HG02870 (cell line): ENCODE measurements around the gene PPM1H.

Source experiments
- ATAC-seq: cut with Tn5 transposase; IDR thresholded peaks from one replicate; pipeline ENCODE4 v1.9.1; 2021; ENCODE audit warnings: mild to moderate bottlenecking, moderate library complexity; ENCODE audit not compliant: unreplicated experiment

PPM1H gene

DNA sequence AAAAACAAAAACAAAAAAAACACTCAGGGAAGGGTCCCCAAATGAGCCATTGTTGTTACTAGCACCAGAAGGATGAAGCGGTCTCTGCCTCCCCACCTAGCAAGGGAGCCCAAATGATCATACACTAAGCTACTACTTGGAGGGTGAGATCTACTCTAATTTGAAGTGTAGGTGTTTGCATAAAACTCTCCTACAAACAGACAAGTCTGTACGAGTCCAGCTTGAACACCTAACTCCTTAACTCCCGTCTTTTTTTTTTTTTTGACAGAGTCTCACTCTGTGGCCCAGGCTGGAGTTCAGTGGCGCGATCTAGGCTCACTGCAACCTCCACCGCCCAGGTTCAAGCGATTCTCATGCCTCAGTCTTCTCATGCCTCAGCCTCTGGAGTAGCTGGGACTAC lies 132.6 kb downstream of the PPM1H start:
- no peak for ATAC-seq

DNA sequence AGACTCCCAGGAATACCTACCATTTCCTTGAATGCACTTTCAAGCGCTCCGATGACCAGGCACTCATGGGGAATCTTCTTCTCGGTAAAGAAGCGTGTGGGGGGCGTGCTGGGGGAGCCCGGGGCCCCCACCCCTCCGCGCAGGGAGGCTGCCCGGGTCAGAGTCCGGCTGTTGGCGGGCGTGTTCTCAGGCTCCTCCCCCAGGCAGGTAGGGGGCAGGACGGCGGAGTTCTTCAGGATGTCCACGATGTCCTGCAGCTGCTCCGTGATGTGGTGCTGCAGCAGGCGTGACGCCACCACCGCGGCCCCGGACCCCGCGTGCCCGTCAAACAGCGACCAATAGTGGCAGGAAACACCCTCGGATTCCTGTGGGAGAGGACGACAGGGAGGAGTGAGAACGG lies 133.2 kb downstream of the PPM1H start:
- ATAC-seq: no peak

DNA sequence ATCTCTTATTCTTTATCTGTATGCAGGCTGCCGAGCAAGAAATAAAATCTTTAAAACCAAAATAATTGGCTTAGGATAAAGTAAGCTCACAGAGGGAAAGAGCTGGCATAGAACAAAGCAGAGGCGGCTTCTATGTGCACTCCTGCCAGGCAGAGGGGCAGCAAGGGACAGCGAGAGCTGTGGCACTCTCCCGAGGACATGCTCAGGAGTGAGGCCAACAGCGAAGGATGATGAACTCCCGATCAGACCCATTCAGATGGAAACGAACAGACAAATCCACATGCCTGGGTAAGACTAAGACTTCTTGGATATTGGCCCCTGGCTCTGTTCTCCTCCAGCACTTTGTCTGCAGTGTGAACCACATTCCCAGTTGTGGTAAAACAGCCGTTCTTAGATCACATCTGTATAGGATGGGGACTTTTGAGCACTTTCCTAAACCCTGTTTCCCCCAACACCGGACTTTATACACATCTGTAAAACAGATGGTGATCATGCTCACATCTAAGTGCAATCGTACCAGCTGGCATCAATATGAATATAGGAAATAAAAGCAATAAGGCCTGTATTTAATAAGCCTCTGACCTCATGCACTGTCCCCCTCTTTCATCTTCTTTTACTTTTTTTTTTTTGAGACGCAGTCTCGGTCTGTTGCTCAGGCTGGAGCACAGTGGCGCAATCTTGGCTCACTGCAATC lies 134.1 kb downstream of the PPM1H start:
- ATAC-seq: no peak

DNA sequence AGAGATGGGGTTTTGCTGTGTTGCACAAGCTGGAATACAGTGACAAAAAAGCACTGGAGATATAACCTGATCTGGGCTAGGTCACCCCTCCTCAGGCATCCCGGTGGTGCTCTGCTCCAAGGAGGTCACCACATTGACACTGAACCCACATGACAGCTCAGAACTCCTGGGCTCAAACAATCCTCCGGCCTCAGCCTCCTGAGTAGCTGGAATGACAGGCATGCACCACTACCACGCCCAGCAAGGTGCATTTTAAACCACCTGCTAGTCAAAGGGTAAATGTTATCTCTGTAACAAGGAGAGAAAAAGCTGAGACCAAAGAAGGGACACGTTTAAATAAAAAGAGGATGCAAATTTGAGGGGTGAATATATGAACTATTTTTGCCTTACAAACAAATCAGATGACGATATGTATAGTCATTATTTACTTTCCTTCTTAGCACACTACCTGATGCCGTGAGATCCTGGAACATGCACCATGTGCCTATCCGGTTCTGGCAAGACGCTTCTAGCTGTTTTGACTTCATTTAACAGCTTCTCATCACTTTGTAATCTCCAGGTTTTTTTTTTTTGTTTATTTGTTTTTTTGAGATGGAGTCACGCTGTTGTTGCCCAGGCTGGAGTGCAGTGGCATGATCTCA lies 135.1 kb downstream of the PPM1H start:
- ATAC-seq: peak; percentile 76

DNA sequence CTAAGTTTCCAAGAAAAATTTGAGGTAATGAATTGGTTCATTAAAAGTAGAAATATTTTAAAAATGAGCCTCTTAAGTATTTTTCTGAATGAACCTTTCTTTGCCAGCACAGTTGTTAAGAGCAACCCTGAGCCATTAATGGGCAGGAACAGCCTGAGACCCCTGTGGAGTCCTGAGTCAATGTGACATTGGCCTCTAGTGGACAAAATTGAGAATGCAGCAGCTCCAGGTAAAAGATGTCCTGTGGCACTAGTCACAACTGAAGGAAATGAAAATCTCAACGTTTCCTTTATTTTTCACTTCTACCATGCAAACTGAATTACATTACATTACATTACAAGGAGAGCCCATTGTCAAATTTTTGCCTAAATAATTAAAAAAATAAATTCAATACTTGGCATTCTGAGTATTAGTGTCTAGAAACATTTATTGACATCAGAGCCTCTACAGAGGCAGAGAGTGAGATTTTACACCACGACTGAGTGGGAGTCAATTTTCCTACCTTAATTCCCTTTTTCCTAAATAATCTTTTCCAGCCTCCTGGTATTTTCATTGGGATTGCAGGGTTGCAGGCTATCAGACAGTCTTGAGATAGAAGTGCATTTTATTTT lies 135.7 kb downstream of the PPM1H start:
- peak; percentile 69 for ATAC-seq

DNA sequence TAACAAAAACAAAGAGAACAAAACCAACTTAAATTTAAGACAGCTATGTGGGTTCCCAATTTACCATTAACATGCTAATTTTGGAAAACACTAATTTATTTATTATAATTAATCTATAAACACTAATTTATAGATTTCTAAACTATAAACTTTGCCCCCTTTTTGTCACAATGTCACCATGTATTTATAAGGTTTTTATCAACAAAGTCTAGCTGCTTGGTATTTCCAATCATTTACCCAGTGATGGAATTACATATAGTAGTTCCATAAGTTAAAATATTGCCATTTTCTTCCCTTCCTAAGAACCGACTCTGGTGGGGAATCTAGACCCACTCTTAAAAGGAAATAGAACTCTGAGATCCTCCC lies 140.7 kb downstream of the PPM1H start:
- no peak for ATAC-seq

DNA sequence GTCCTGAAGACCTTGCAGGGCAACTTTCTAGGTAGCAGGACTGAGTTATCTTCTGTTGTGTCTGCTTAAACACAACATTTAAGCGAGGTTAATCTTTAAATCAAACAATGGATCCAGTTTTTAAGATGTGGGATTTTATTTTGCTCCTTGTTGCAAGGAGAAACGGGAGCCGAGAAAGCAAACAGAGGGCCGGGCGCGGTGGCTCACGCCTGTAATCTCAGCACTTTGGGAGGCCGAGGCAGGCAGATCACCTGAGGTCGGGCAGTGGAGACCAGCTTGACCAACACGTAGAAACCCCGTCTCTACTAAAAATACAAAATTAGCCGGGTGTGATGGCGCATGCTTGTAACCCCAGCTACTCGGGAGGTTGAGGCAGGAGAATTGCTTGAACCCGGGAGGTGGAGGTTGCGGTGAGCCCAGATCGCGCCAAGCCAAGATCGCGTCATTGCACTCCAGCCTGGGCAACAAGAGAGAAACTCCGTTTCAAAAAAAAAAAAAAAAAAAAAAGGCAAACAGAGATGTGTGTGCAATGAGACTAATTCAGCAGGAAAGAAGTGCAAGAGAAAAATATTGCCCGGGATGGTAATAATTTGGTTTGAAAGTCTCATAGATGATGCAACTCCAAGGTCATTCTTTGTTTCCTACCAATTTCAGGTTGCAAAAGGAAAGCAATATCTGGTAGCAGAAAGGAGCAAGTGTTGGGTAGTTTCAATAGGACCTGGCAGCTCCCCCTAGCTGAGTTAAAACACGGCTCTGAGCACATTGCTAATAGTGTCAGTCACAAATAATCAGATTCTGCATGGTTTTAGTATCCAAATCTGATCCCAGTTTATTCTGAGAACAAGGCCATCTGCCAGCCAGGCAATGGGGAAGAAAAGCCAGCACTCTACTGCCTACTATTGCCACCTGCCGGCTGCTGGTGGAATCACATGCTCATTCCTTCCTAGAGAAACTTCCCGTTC lies 141.4 kb downstream of the PPM1H start:
- ATAC-seq: no peak

DNA sequence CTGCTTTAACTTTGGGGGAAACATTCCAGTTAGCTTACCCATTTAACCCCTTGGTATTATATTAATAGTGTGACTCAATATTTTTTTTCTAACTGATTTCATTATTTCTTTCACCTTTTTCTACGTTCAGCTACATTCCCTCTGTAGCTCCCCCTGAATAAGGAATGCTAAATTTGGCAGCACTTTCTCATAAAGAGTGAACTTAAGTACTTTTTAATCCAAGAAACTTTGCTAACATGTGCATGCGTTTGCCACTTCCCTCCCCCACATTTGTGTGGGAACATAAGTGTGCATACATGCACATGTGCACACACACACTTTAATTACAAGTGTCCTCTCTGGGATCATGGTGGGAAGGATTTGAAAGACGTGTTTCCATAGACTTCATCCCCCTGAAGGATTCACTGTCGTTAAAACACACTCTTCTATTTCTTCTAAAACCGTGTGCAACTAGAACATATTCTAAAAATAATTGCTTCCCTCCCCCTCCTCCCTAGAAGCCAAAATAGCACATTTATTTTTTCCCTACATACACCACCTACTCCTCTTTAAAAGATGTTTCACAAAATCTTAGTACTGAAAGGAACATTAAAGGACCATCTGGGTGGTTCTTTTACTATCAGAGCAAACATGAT lies 142.6 kb downstream of the PPM1H start:
- no peak for ATAC-seq

DNA sequence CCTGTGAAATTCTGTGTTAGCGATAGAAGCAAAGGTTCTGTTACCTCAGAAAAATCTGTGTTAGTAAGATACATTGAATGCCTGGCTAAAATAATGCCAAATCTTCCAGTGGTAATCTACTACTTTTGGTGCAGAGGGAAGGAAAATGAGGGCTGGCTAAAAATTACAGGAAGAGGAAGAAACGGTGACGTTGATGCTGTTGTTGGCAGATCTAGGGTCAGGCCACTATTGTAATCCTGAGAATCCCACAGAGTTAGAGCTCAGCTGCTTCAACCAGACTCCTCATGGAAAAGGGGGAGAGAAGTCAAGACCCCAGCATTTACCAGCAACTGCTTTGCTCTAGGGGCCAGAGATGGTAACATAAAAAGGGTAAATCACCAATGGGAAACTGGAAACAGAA lies 145.1 kb downstream of the PPM1H start:
- no peak for ATAC-seq

DNA sequence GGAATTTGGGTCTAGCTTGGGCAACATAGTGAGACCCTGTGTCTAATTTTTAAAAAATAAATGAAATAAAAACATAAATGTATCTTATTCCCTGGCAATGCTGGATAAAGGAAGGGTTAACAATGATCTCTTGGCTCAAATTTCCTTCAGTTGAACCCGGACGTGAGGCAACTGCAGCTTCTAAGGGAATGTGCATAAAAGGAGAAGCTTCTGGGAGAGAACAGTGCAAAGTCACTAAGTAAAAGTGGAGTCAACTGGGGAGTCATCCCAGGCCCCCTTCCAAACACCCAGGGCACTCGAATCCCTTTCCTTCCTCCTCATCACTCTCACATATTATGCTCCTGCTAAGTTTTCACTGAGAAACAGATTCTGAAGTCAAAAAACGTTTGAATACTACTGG lies 147.3 kb downstream of the PPM1H start:
- ATAC-seq: no peak

DNA sequence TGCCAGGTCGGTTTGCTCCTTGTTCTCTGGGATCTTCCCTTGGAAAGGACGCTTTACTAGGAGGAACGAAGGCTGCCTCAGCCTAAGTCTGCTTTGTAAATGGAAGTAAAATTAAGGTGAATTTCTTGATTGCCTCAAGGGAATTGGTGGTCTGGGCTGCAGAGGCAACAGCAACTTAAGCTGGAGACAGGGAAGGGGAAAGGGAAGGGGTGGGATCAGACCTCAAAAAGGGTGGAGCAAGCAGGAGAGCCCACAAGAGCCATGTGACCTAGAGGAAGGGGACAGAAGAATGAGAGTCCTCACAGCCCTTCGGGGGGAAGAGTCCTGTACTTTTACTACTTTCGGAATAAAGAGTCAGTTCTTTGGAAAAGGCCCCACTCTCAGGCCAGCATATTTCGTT lies 147.9 kb downstream of the PPM1H start:
- ATAC-seq: no peak

DNA sequence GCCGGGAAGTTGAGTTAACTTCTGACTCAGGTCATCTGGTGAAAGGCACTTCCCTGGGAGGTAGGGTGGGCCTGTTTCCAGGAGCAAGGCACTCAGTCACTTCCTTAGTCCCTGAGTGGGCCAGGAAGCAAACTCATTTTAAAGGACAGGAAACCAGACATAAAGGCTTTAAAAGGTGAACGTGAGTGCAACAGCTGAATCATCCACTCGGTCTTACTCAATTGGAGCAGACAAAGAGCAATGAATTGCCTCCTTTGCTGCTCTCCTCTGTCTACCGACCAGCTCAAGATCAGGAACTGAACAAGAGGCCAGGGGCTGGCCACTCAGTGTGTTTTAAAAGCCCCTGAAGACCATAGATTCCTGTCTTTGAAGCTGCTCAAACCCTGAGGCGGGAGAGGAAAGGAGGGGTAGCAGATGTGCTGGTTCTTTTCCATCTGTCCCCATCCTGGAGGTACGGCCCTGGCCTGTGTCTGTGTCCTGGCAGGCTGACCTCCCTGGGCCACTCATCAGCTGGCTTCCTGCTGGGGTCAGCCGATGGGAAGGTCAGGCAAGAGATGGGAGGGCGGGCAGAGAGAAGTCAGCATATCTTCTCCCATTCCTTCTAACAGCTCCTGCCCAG lies 148.9 kb downstream of the PPM1H start:
- no peak for ATAC-seq

DNA sequence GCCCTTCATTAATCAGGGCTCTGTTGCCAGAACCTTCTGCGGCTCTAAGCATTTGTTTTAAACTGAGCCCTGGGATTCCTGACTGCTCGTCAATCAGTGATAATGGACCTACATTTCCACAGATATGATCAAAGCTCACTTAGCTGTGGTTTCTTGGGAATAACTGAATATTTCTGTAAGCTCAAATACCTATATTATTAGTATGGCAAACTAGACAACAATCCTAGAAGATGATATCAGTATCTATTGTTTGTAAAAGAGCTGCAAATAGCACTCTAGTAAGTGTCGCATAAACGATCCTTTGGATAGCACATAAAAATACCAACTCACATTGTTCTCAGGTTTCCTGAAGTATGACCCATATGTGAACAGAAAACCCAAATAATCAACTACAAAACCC lies 150.4 kb downstream of the PPM1H start:
- no peak for ATAC-seq

DNA sequence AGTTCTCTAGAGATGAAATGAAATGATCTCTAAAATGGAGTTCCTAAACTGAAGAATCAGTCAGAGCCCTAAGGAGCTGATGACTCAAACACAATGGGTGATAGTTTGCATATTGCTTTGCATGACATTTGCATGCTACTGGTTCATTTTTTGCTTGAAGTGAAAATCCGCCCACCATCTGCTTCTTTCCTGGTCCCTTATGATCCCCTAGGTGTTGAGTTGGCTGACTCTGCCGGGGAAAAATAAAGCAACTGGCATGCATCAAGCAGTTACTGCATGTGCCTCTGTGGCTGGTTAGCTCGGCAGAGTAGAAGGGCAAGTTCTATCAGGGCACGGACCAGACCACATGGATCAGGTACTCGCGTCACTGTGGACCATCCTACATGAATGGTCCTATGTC lies 151.1 kb downstream of the PPM1H start:
- no peak for ATAC-seq

DNA sequence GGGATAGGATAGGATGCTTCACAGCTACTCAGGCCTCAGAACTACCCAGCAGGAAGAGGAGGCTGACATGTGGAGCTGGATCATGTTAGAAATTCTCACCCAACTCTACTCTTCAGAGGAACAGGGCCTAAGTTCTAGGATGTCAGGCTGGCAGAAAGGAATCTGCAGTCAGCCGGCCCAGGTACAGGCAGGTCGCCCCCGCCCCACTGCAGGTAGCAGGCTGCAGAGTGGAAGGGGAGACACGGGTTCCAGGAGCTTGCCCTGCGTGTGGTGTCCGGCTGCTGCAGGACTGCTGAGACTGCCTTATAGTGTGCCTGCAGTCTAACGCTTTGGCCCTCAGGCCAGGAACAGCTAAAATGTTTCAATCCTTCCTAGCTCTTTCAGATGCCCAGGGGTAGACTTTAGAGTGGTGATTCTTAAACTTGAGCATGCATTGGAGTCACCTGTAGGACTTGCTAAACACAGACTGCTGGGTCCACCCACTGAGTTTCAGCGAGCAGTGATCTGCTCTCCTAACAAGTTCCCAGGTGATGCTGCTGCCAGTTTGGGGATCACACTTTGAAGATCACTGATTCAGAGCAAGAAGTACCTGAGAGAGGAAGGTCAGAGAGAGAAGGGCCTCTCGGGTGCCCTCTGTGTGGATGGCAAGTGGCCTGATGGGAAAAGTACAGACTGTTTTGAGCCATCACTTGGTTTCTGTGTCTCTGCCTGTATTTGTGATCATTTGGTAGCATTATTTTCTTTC lies 153.6 kb downstream of the PPM1H start:
- no peak for ATAC-seq

DNA sequence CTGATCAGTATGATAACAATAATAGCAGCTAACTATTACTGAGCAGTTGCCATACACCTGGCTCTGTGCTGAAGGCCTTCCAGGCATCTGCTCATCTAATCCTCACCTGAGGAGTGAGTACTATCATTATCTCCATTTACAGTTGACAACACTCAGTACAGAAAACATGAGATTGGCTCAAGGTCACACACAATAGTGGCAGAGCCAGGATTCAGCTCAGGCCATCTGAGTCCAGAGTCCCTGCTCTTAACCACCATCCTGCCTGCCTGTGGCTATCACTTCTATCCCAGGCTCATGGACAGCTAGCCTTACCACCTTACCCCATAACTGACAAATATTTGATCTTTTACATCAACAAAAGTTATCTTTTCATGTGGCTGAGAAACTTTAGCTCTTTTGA lies 155.5 kb downstream of the PPM1H start:
- no peak for ATAC-seq

DNA sequence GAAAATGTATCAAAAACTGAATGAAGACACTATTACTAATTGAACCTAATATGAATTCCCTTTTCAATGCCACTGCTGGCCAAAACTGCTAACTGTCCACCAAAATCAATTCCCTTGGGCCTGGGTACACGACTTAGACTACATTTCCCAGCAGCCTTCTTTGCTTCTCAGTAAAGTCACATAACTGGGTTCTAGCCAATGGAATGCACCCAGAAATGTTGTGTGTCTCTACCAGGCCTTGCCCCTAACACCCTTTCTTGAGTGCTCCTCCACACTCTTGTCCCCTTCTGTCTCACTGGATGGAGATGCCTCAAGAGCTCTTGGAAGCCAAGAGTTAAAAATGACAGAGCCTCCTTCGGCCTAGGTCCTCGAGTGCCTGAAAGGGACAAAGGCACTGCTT lies 156.8 kb downstream of the PPM1H start:
- no peak for ATAC-seq

DNA sequence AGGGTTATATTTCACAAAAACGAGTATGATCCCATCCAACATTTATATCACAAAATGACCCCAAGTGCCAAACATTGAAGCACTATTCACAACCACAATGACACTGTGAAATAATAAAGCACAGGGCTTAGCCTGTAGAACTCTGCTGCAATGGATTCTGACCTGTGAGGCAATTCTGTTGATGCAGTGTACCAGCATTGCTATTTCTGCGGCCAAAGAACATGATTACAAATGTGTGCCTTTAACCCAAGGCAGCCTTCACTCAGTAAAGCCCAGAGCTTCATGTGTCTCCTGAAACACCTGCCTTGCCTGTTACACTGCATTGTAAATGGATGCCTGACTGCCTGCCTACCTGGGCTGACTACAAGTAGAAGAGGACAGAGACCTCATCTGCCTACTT lies 158.0 kb downstream of the PPM1H start:
- ATAC-seq: no peak

DNA sequence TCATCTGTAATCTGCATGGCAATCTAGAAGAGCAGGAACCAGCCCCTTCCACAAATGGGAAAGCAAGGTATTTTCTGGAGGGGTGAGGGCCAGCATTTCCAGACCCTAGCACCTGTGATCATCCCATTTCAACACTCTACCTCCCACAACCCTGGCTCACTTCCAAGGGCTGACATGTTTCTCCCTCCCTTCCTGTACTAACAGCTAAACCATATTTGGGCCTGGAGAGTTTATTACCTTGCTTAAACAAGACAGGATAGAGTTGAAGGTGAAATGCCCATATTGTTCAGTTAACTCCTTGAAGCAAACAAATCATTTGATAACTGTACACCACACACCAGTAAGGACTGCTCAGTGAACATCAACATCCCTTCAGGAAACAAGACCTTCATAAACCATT lies 158.4 kb downstream of the PPM1H start:
- ATAC-seq: no peak

DNA sequence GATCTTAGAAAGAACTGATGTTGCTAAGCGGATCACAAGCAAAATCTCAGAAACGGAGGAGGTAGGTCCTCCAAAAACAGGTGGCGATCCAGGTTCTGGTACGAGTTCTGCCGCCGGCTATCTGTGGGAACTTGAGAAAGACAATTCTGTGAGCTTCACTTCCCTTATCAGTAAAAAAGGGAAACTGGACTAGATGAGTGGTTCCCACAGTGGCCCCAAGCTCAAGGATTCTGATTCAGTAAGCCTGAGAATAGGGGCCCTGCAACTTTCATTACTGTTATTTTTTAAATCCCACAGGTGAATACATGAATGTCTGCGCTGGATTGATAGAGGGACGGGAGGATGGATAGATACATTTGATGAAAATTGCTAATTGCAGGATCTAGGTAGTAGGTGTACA lies 160.2 kb downstream of the PPM1H start:
- peak; percentile 51 for ATAC-seq
